Measurements from ENCODE around the gene LOXL1. TPM values are rescaled to one million over a fixed set of nuclear protein-coding genes. Genes with fewer than 3 reads are reported as not detected.

The LOXL1 gene
- total RNA-seq, 2 donors from 2014 or later = 2.3 to 6.9 TPM

GRCh38 chr15:73984208-73984979 lies 58.1 kb downstream of the LOXL1 start:
- peaks cover 26% of the 10 kb centered on the region for H3K4me1 ChIP-seq

GRCh38 chr15:73985101-73985873 lies 59.0 kb downstream of the LOXL1 start:
- H3K9me3 ChIP-seq = no peaks in the 10 kb centered on the region
- intact Hi-C loops (cut with DNase I) = no loop called here
- no peaks in the 10 kb centered on the region for H3K36me3 ChIP-seq
- no peak overlapping the region for H3K9ac ChIP-seq (ENCODE audit: low read depth in 2 of 2, low read length in 2 of 2)
- H3K27me3 ChIP-seq = no peaks in the 10 kb centered on the region
- H3K4me3 ChIP-seq = no peak overlapping the region
- no peak for TF ChIP-seq CTCF (IDR thresholded peaks at IDR 0.05)
- H3K27ac ChIP-seq = peak overlapping the region; percentile 29
- DNase-seq = no peak
- H3K4me1 ChIP-seq = peaks cover 26% of the 10 kb centered on the region

More at GRCh38 chr15:73984208-73984979, 58.1 kb downstream of the LOXL1 start:
- H3K27me3 ChIP-seq = no peaks in the 10 kb centered on the region
- intact Hi-C loops (cut with DNase I) = no loop called here
- peak overlapping the region in 1 of 2 donors; percentile 6 for H3K9ac ChIP-seq (ENCODE audit: low read depth in 2 of 2, low read length in 2 of 2)
- H3K9me3 ChIP-seq = no peaks in the 10 kb centered on the region
- no peak for TF ChIP-seq CTCF (IDR thresholded peaks at IDR 0.05)
- H3K4me3 ChIP-seq = no peak overlapping the region
- no peak for DNase-seq
- H3K36me3 ChIP-seq = no peaks in the 10 kb centered on the region
- H3K27ac ChIP-seq = peak overlapping the region; percentile 29

GRCh38 chr15:73986055-73986775 lies 60.0 kb downstream of the LOXL1 start:
- no peak for DNase-seq
- Histone ChIP-seq H3K9ac (ENCODE audit: low read depth in 2 of 2, low read length in 2 of 2) (no peak overlapping the region), H3K27me3 (no peaks in the 10 kb centered on the region), H3K4me3 (no peak overlapping the region), H3K9me3 (no peaks in the 10 kb centered on the region), H3K4me1 (peaks cover 28% of the 10 kb centered on the region), H3K27ac (no peak overlapping the region), H3K36me3 (no peaks in the 10 kb centered on the region)
- TF ChIP-seq CTCF (IDR thresholded peaks at IDR 0.05) = no peak
- intact Hi-C loops (cut with DNase I) = no loop called here

- H3K4me1 ChIP-seq = peaks cover 31% of the 10 kb centered on the region
These were observed 60.5 kb downstream of the LOXL1 start for GRCh38 chr15:73986776-73987056.

More at GRCh38 chr15:73986776-73987056, 60.5 kb downstream of the LOXL1 start:
- no peaks in the 10 kb centered on the region for H3K27me3 ChIP-seq
- H3K9ac ChIP-seq (ENCODE audit: low read depth in 2 of 2, low read length in 2 of 2) = no peak overlapping the region
- no peak for TF ChIP-seq CTCF (IDR thresholded peaks at IDR 0.05)
- H3K4me3 ChIP-seq = no peak overlapping the region
- no peaks in the 10 kb centered on the region for H3K9me3 ChIP-seq
- no peak overlapping the region for H3K27ac ChIP-seq
- intact Hi-C loops (cut with DNase I) = no loop called here
- no peaks in the 10 kb centered on the region for H3K36me3 ChIP-seq
- DNase-seq = no peak

Measured in colonic mucosa (tissue), 4 donors.